SIG-M5 treated with dmso at 0.1 percent for 504 hours (cell line): Measurements from ENCODE around the gene DGCR2.
"Not testable (repeated sequence)": the region's sequence is repeated elsewhere in the genome, so short reads cannot be mapped to it uniquely, and the experiment has no call there.

Source experiments
- DNase-seq: peaks from one replicate; lab custom pipeline; 2025; ENCODE audit not compliant: unreplicated experiment; lab: John Stamatoyannopoulos, UW

Gene DGCR2

DNA sequence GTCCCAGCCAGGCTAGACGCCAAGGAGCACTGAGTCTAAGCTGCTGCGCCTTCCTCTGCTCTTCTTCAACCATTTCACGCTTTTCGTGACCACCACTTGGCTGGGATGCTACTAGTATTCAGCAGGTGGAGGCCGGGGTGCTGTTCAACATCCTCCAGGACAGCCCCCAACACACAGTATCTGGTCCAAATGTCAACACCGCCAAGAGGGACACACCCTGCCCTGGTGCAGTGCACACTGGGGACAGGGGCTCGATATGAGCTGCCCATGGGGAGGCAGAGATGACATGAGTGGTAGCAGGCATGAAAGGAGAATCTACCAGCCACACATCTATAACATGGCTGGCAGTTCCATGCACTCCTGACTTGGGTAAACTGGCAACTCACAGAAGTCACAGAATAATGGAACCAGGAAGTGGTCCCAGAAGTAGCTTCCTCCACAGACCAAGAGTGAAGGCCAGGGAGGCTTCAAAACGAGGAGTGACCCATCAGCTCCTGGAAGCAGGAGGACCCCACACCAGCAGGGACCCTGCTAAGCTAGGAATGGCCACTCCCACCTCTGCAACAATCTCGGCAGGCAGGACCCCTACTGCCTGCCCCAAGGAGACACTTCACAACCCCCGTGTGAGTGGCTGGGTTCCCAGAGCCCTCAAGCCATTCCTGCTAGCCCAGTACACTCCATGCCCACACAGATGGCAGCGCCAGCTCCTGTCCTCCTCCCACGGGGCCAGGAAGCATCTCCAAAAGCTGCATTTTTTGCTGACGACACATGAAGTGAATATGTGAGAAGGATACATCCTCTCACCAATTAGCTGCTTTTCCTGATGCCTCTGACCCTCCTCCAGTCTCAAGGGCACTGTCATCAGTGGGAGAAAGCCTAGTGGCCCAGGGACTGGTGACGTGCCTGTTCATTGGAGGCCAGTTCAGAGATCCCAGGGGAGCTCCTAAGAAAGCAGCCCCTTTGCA is 78.8 kb downstream of the DGCR2 start:
- DNase-seq, result no peak

DNA sequence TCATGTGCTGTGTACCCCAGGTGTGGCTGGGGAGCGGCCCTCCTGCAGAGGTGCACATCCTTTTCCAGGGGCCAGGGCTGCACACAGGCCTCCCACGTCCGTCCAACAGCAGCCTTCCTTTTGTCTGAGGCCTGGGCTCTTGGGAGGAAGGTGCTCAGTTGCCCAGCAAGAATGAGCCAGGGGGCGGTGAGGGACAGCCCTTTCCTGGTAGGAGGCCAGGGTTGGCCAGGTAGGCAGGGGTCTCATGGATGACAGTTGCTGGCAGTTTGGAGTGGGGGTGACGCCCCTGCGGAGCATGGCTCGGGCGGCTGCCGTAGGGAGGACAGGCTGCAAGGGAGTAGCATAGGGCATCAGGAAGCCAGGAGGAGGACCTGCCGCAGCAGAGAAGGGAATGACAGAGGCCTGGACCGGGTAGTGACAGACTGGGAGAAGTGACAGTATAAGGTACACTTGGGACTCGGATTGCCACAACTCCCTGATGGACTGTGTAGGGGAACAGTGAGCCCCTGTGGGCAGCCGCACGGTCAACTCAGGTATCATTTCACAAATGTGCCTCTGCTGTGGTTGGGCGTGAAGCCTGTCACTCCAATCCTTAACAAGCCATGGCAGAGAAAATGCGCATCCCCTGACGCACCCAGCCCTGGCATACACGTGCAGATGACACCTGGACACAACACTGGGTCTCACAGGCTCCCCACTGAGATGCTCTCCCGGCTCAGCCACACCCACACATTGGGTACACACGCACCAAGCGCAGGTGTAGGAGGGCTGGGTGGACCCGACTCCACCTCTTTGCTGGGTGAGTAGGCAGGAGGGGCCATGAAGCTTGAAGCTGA is 79.7 kb downstream of the DGCR2 start:
- DNase-seq, result no peak

DNA sequence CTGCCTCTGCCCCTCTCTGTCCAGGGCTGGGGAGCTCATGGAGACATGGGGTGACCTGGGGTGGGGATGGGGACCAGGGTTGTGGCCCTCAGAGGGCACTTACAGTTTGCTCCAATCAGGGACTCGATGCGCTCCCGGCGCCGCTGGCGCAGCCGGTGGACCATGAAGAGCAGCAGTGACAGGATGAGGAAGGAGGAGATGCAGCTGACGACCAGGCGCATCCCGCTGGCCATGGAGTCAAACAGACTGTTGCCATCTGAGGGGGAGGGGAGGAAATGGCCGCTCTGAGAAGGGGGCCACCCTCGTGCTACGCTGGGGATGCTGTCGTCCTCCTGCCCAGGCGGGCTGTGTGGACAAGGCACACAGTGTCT is 80.5 kb downstream of the DGCR2 start:
- DNase-seq, result no peak

DNA sequence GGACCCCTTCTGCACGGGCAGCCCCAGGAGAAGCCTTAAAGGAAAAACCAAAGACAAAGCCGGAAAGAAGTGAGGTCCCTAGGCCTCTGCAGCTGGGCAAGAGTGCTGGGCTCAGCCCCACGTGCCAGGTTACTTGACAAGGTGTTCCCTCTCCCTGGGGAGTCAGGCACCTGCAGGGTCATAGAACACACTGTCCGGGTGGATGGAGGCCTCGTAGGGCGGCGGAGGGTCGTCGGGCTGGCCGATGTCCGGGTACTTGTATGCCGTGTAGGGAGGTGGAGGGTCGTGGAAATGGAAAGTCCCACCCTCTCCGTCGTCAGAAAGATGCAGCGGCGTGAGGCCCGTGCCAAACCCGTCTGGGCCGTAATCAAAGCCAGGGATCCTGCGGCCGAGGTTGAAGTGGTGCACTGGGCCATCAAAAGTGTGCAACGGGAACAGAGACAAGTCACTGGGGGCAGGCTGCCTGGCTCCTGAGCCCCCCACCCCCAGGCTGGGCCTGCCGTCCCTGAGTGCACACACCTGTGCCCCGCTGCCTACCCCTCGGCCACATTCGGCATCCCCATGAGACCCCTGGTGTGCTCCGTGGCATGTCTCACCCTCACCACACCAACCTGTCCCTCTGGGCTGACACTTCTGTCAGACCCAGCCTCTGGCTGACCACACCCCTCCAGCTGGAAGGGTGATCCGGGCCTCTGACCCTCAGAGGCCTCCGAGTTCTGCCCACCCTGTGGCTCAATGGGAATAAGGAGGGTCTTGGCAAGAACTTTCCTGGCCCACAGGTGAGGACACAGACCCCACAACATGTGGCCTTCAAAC is 81.1 kb downstream of the DGCR2 start:
- DNase-seq, result no peak

DNA sequence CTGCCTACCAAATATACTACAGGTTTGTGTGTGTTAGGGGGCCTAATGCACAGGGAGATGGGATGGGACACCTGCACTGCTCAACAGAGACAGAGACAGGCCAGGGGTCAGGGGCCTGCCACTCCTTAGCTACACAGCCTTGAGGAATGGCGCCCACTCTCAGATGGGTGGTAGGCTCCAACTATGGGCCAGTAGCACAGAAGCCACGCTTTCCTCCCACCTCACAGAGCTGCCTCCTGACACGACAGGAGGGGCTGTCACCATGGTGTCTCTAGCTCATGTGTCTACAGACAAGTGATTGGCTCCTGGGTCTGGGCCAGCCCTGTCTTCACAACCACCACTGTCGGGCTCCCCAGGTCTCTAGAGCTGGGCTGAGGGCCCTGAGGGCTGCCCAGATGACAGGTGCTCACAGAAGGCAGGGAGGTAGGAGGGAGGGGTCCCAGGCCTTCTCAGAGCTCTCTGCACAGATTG is 81.8 kb downstream of the DGCR2 start:
- no peak for DNase-seq

DNA sequence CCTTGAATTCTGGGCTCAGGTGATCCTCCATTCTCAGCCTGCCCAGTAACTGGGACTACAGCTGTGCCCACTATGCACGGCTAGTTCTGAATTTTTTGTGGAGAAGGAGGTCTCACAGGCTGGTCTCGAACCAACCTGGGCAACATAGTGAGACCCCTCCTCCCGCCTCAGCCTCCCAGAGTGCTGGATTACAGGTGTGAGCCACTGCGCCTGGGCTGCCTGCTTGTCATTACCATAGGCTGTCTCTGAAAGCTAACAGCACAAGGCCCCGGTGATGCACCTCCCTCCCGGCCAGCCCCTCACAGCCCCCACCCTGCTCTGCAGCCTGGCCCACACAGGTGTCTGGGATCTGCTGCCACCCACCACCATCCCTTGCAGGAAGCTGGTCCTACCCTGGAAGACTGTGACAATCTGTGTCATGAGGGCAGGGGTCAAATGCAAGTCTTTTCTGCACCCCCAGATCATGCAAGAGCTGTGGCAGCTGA is 82.4 kb downstream of the DGCR2 start:
- DNase-seq, result no peak

DNA sequence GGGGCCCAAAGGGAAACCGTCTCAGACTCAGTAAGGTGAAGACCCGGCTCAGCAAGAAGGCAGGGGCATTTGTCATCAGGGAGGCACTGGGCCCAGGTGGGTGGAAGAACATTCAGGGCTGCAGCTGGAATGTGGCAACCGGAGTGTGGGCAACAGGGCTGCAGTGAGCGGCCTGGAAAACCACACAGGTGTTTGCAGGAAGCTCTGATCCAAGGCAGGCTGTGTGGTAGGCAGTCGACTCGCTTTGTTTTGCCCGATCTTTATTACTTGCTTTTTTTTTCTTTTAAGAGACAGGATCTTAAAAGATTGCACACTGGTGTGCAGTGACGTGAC is 82.8 kb downstream of the DGCR2 start:
- no peak for DNase-seq

DNA sequence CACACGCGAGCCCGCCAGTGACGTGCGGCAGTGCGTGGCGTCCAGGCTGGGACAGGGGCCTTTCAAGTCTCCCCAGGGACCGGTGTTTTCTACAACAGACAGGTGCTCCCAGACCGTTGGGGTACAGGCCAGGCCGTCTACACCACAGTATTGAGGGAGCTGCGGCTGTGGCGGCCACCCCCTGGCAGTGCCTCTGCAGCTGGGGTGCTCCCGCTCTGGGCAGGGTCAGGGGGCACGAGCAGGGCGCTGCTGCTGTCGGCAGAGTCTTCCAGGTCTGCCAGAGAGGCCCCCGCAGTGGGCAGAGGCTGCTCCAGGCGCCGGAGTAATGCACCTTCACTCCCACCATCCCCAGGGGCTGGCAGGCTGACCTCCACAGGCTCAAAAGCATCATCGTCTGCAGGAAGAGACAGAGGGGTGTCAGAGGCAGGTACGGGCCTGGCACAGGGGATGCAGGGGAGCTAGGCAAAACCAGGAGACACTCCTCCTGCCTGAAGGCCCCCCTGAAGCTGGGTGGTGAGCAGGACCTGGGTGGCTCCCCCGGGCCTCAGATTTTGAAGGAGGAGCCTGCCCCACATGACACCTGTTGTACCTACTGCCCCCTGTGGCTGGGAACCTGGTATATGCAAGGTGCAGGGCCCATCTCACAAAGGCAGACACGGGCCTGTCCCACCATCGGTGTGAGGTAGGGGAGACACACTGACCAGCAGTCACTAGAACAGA is 83.3 kb downstream of the DGCR2 start:
- DNase-seq, result no peak

DNA sequence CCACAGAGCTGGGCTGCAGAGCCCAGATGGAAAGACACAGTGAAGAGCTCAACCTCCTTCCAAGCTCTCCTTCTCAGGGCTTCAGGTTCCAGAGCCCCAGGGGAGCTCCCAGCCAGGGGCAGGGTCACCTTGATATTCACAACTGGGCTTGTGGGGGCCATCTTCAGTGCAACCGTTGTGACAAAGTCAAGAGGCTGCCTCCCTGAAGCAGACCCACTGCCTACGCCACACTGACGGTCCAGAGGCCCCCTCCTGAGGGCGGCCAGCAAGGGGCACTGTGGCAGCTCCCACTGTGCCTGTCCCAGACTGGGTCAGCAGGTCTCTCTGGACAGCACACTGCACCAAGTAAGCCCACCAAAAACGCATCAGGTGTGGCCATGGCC is 84.1 kb downstream of the DGCR2 start:
- no peak for DNase-seq

DNA sequence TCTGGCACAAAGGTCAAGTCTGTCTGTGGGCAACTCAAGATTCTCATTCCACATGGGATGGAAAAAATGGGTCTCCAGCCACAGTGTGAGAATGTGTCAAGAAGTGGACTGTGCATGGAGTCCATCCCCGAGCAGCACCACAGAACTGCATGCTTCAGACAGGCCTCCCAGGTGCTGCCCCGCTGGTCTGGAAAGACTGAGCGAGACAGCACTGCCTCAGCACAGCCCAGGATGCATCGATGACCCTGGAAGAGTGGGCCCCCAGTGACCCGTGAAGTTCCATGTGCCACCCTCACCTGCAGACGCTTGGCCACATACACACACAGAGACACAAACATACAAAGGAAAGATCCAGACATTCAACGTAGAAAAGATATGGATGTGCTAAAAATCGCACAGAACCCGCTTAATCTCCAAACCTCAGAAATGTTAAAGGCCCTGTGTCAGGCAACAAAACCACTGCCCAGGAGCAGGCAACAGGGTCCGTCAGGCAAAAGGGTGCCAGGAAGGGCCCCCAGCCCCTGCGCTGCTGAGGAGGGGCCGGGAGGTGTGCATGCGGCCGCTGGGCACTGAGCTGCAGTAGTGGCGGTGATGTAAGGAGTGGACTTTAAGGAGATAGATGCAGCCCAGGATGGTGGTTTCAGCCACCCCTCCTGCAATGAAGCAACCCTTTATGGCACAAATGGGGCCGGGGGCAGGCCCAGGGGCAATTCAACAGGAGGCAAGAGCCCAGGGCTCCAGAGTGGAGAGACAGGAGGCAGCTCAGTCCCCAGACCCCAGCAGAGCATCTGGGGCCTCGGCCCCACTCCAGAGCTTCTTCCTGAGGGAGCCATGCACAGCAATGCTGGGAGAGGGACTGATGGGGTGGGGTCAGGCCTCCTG is 84.7 kb downstream of the DGCR2 start:
- DNase-seq, result no peak

DNA sequence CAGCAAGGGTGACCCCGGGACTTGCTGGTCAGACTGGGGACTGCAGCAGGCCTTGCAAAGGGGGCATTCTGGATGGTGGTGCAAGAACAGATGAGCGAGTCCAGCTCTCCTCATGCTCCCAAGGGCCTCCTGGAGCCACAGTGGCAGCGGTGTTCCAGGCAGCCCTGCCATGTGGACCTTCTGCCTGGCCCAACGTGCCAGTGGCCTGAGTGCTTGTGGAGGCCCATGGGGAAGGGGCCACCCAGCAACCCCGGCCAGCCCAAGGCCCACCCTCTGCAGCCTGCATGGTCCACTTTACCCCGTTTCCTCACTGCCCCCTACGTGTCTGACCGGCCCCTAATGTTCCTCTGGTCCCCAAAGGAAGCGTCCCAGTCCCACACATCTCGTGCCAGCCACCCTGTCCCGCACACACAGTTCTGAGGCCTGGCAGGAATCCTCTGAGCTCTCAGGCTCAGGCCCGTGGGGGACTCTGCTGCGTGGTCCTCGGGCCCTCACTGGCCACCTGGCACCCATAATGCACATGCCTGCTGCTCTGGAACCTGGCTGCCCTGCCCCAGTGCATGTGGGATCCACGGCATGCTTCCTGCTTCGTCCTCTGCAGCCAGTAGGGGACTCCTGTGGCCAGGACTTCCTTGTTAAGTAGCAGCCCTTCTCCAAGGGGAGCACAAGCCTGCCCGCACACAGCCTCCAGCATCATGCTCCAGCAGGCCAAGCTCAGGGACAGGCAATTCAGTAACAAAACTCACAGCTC is 85.5 kb downstream of the DGCR2 start:
- DNase-seq, result no peak

DNA sequence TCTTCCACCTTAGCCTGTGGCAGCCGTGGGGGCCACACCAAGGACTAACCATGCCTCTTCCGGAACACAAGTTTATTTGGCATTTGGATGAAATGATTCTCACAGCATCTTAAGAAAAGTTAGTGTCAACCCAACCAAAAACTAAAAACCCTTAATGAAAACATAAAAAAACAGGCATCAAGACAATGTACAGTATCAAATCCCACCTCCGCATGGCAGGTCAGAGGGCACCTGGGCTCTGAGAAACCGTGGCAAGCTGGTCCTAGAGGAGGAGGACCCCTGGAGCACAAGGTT is 86.0 kb downstream of the DGCR2 start:
- no peak for DNase-seq

DNA sequence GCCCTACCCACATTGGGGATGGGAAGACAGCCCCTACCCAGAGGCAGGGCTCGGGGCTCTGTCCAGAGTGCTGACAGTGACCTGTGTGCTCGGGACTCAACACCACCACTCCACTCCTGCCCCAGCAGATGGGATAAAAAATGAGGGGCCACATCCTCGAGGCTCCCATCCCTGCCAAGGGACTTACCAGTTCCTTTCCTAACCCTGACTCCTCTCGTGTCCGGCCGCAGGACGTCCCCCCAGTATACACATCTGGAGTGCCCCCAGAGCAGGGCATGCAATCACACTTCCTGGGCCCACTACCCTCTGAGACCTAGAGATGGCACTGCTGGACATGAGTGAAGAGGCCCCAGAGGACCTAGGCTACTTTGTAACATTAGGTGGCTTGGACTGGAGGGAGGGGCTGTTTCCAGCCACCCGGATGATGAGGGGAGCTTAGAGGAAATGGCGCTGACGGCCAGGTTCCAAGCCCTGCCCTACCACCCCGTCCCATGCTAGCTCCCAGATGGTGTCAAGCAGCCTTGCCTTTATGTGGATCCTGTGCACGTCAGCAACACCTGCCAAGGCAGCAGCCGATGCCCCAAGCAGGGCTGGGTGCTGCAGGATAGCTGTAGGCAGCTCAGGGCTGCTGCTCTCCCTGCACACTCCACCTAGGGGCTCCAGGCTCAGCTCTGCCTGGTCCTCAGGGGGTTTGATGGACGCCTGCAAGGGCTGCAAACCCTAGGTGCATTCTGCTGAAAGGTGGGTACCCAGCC is 86.6 kb downstream of the DGCR2 start:
- DNase-seq, result no peak

DNA sequence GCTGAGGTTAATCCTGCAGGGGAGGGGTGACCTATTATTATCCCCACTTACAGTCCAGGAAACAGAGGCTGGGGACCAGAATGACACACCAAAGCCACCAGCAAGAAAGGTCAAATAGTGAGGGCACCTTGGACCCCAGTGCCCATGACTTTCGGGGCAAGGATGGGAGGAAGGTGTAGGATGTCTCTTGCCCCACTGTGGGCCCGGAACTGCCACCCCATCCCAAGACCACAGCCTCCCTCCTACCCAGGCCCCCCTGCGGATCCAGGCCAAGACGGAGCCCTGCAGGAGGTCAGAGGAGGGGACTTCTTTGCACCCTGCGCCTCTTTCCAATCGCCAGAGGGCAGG is 87.1 kb downstream of the DGCR2 start:
- DNase-seq, result not testable (repeated sequence)

DNA sequence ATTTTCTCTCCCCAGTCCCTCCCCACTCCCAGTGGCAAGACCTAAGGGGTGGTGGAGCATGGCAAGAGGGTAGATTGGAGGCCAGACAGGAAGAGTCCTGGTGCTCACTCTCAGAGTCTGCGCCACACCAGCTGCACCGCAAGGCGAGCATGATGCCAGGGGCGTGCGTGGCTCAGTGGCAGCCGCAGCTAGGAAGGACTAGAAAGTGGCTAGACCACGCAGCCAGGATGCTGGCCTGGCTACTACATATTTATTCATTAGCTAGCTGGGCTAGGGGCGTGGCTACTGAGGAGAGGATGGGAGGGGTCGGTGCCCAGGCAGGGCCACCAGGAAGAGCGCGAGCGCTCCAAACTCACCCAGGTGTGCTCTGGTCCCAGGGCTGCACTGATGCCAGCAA is 87.5 kb downstream of the DGCR2 start:
- DNase-seq, result not testable (repeated sequence)

DNA sequence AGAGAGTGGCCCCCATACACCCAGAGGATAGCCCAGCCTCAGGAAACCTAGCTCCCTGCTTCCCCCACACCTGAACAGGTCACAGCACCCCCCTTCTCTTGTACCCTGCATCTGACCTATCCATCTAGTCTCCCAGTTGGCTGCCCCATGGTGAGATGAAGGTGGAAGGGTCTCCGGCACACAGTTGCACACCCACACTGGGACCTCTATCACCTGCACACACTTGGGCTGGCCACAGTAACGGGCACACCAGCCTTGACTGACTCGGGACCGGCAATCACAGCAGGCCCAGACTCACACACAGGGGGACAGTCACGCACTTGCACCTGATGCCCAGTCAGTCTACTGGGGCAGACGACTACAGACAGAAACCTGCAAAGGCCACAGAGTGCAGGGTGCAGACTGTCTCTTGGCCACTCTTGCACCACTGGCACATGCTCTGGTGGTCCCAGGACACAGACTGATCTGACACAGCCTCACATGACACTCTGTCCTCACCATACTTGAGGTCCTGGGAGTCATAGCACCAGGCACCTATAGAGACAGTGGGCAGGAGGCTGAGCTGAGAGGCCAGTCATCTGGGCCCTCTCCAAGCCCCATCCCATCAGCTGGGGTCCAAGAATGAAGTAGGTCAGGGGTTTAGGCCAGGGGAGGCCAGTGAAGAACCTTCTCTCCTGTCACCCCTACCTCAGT is 88.0 kb downstream of the DGCR2 start:
- not testable (repeated sequence) for DNase-seq

DNA sequence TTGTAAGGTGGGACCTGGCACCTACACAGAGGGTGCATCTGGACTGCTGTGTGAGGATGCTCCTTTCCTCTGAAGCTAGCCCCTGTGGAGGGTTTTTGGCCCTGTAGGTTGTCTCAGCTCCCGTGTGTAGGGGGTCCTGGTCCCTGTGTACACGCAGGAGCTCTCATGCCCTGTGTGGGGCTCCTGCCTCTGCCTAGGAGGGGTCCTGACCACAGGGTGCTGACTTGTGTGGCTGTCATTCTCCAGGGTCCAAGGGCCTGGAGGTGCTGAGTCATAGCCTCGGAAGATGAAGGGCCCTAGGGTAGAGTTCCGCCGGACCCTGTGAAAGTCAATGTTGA is 88.7 kb downstream of the DGCR2 start:
- not testable (repeated sequence) for DNase-seq
